ENCODE data around the gene DISP2. TPM values are rescaled to one million over a fixed set of nuclear protein-coding genes. Genes with fewer than 3 reads are reported as not detected.

DISP2 gene
- total RNA-seq, 1 experiment from 2014 or later = 1.3 TPM

DNA sequence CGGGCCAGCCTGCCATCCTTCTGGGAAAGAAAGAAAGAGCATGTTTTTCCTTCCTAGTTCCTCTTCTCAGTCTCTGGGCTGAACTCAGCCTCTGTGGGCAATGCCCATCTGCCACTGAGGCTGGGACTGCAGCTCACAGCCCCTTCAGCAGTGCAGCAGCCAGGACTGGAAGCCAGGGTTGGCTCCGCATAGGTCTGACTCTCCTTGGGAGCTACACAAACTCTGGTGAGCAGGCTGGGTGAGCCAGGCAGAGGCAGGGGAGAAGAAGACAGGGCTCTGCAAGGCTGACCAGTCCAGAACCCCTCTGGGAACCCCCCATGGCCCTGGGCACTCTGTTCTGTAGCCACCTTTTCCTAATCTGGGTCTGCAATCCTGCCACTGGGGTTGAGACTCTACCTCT is 3.6 kb downstream of the DISP2 start:
- Histone ChIP-seq H3K23me2 (ENCODE audit: insufficient read length, low read depth, low read length, poor library complexity, severe bottlenecking) (peaks cover 4% of the 10 kb centered on the region), H3K4ac (ENCODE audit: low read depth, low read length) (no peak overlapping the region), H4K8ac (replicated peaks; ENCODE audit: insufficient read length, low read depth, low read length) (no peak overlapping the region), H2BK120ac (ENCODE audit: low read depth, low read length, poor library complexity, severe bottlenecking) (no peak overlapping the region), H2BK5ac (ENCODE audit: insufficient read length, low read length) (no peak overlapping the region), H3K27me3 (ENCODE audit: insufficient read depth, low read length) (peaks cover 3% of the 10 kb centered on the region), H3K9me3 (ENCODE audit: control insufficient read depth, low read depth, low read length) (no peaks in the 10 kb centered on the region), H3K9ac (ENCODE audit: extremely low read depth, insufficient read length, low read length) (no peak overlapping the region), H4K91ac (ENCODE audit: insufficient read length, low read depth, low read length) (no peak overlapping the region), H3K23ac (ENCODE audit: insufficient read length, low read depth, low read length) (no peak overlapping the region), H3K18ac (ENCODE audit: insufficient read length, low read depth, low read length) (no peak overlapping the region), H2BK15ac (ENCODE audit: low read depth, low read length) (no peak overlapping the region), H3K79me1 (ENCODE audit: insufficient read depth, low read depth, low read length, poor library complexity, severe bottlenecking) (no peaks in the 10 kb centered on the region), H2BK12ac (ENCODE audit: insufficient read length, low read depth, low read length) (no peak overlapping the region), H3K56ac (ENCODE audit: insufficient read length, low read depth, low read length) (no peak overlapping the region), H3K4me1 (ENCODE audit: insufficient read depth, low read length) (no peaks in the 10 kb centered on the region; the same call in 1 of the 2 replicates), H3K79me2 (ENCODE audit: insufficient read depth, low read length) (no peaks in the 10 kb centered on the region), H4K5ac (ENCODE audit: insufficient read length, low read depth, low read length) (no peak overlapping the region), H3K14ac (ENCODE audit: insufficient read depth, low read length) (no peak overlapping the region), H3K27ac (ENCODE audit: insufficient read length, low read depth, low read length) (no peak overlapping the region), H4K20me1 (ENCODE audit: control insufficient read depth, insufficient read depth, insufficient read length) (no peaks in the 10 kb centered on the region), H2AFZ (ENCODE audit: low read length) (no peak overlapping the region), H3T11ph (ENCODE audit: low read length) (no peak overlapping the region), H2BK20ac (ENCODE audit: low read depth, low read length, poor library complexity, severe bottlenecking) (no peak overlapping the region), H2AK5ac (ENCODE audit: insufficient read length, low read length) (no peak overlapping the region), H3K4me2 (ENCODE audit: insufficient read depth, insufficient read length, low read length) (no peak overlapping the region)
- DNase-seq = no peak
- Mint-ChIP-seq H3K36me3 (ENCODE audit: insufficient read depth in 1 of 3, low read depth in 3 of 3) (no peaks in the 10 kb centered on the region; a peak in 1 of 7 replicates), H3K4me3 (no peak overlapping the region; a peak in 1 of 5 replicates), H3K27ac (no peak overlapping the region), H3K27me3 (ENCODE audit: low read depth) (peaks cover 55% of the 10 kb centered on the region), H3K9me3 (no peaks in the 10 kb centered on the region), H3K4me1 (peaks cover 4 to 21% of the 10 kb centered on the region in 2 experiments)
- WGBS (ENCODE audit: extremely low coverage, insufficient read length, low lambda C conversion rate) = no CpG with 5 or more reads among the region's 2 CpGs
- TF ChIP-seq, protein P1, sequence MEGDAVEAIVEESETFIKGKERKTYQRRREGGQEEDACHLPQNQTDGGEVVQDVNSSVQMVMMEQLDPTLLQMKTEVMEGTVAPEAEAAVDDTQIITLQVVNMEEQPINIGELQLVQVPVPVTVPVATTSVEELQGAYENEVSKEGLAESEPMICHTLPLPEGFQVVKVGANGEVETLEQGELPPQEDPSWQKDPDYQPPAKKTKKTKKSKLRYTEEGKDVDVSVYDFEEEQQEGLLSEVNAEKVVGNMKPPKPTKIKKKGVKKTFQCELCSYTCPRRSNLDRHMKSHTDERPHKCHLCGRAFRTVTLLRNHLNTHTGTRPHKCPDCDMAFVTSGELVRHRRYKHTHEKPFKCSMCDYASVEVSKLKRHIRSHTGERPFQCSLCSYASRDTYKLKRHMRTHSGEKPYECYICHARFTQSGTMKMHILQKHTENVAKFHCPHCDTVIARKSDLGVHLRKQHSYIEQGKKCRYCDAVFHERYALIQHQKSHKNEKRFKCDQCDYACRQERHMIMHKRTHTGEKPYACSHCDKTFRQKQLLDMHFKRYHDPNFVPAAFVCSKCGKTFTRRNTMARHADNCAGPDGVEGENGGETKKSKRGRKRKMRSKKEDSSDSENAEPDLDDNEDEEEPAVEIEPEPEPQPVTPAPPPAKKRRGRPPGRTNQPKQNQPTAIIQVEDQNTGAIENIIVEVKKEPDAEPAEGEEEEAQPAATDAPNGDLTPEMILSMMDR (conservative IDR thresholded peaks at IDR 0.05) = no peak
